MCF 10A (cell line): ENCODE results near the gene C2CD4C. TPM values are rescaled to one million over a fixed set of nuclear protein-coding genes. Genes with fewer than 3 reads are reported as not detected.

Experiments used
- BruUV-seq: library from RNA; stranded (reverse); fragments of 400-500 nt; replicated peaks from 2 replicates; lab custom pipeline; 2021; lab: Mats Ljungman, UMichigan
- CTCF ChIA-PET: fragments of 300-600 bp; sonication (Branson Sonifier 250); formaldehyde crosslinking; extraction: SDS; loops from one replicate; lab custom pipeline; 2021; ENCODE audit warnings: antibody characterized with exemption, inconsistent platforms; lab: Yijun Ruan, JAX
- POLR2A ChIA-PET: fragments of 300-600, 350-650 bp; sonication (Branson Sonifier 250); formaldehyde crosslinking; extraction: SDS; loops from one replicate; lab custom pipeline; 2020; ENCODE audit warnings: antibody characterized with exemption, inconsistent platforms; lab: Yijun Ruan, JAX
- DNase-seq: peaks from one replicate; pipeline ENCODE4 v3.0.0-alpha.2; 2018; ENCODE audit not compliant: unreplicated experiment
- H3K27ac Mint-ChIP-seq: one replicate; pipeline ENCODE4 v1.8.0; 2022; ENCODE audit warnings: mild to moderate bottlenecking, low read depth, mixed read lengths; ENCODE audit not compliant: unreplicated experiment
- H3K27me3 Mint-ChIP-seq: one replicate; pipeline ENCODE4 v1.8.0; 2022; ENCODE audit warnings: mixed read lengths; ENCODE audit not compliant: insufficient read depth, unreplicated experiment
- H3K36me3 Mint-ChIP-seq: one replicate; pipeline ENCODE4 v1.8.0; 2022; ENCODE audit warnings: mild to moderate bottlenecking, moderate library complexity, mixed read lengths; ENCODE audit not compliant: insufficient read depth, unreplicated experiment
- H3K4me1 Mint-ChIP-seq: one replicate; pipeline ENCODE4 v1.8.0; 2022; ENCODE audit warnings: mixed read lengths; ENCODE audit not compliant: insufficient read depth, unreplicated experiment
- H3K4me3 Mint-ChIP-seq: one replicate; pipeline ENCODE4 v1.8.0; 2022; ENCODE audit warnings: mild to moderate bottlenecking, moderate library complexity, mixed read lengths; ENCODE audit not compliant: unreplicated experiment
- H3K9me3 Mint-ChIP-seq: one replicate; pipeline ENCODE4 v1.8.0; 2022; ENCODE audit warnings: mixed read lengths; ENCODE audit not compliant: unreplicated experiment
- CTCF ChIP-seq: fragments of 200-600 bp; IDR thresholded peaks from one replicate; pipeline ENCODE4 v1.8.0; 2022; ENCODE audit warnings: antibody characterized with exemption, mild to moderate bottlenecking; ENCODE audit not compliant: unreplicated experiment
- intact Hi-C: fragments of 100-400 bp; cut with micrococcal nuclease; formaldehyde crosslinking; loops from 2 replicates; pipeline ENCODE4 v1.14.1; 2022
- total RNA-seq: library from RNA; stranded (reverse); gene quantifications from 2 replicates; pipeline ENCODE4 v1.2.3, GENCODE V29; 2022

Gene C2CD4C
- total RNA-seq, 1 experiment from 2014 or later, result 0.49 TPM

GRCh38 chr19:391726-392374, 17.1 kb downstream of the C2CD4C start:
- no peak for DNase-seq
- H3K9me3 Mint-ChIP-seq, result peaks cover 20% of the 10 kb centered on the region
- no peak overlapping the region for H3K4me3 Mint-ChIP-seq
- H3K27me3 Mint-ChIP-seq, result no peaks in the 10 kb centered on the region
- BruUV-seq, result no TSS peak
- peaks cover 12% of the 10 kb centered on the region for H3K36me3 Mint-ChIP-seq
- ChIA-PET CTCF (interaction anchor here (0.6 kb wide), 1 partner anchor 106 kb away, joined by 4 read pairs; no protein-coding TSS in a partner anchor), POLR2A (no interaction called here)
- H3K27ac Mint-ChIP-seq, result no peak overlapping the region
- intact Hi-C loops, result no loop called here
- no peak for TF ChIP-seq CTCF
- H3K4me1 Mint-ChIP-seq, result peaks cover 9% of the 10 kb centered on the region

GRCh38 chr19:391207-391557, 17.8 kb downstream of the C2CD4C start:
- CTCF ChIA-PET, result no interaction called here
- DNase-seq, result no peak
- no peak overlapping the region for H3K27ac Mint-ChIP-seq
- POLR2A ChIA-PET, result interaction anchor here (0.6 kb wide), 1 partner anchor 129 kb away, joined by 3 read pairs; no protein-coding TSS in a partner anchor
- H3K4me3 Mint-ChIP-seq, result no peak overlapping the region
- peaks cover 12% of the 10 kb centered on the region for H3K36me3 Mint-ChIP-seq
- TF ChIP-seq CTCF, result no peak
- intact Hi-C loops, result no loop called here
- H3K27me3 Mint-ChIP-seq, result no peaks in the 10 kb centered on the region
- peaks cover 20% of the 10 kb centered on the region for H3K9me3 Mint-ChIP-seq
- H3K4me1 Mint-ChIP-seq, result peaks cover 9% of the 10 kb centered on the region
- BruUV-seq, result no TSS peak

GRCh38 chr19:390386-391206, 18.4 kb downstream of the C2CD4C start:
- Mint-ChIP-seq H3K36me3 (peaks cover 12% of the 10 kb centered on the region), H3K27me3 (no peaks in the 10 kb centered on the region), H3K4me1 (peaks cover 9% of the 10 kb centered on the region), H3K4me3 (no peak overlapping the region), H3K27ac (no peak overlapping the region), H3K9me3 (peaks cover 15% of the 10 kb centered on the region)
- ChIA-PET CTCF (no interaction called here), POLR2A (interaction anchor here (0.6 kb wide), 1 partner anchor 130 kb away, joined by 3 read pairs; no protein-coding TSS in a partner anchor)
- no TSS peak for BruUV-seq
- intact Hi-C loops, result no loop called here
- no peak for TF ChIP-seq CTCF
- DNase-seq, result no peak

- Mint-ChIP-seq H3K36me3 (peaks cover 12% of the 10 kb centered on the region), H3K4me3 (no peak overlapping the region), H3K27me3 (no peaks in the 10 kb centered on the region), H3K27ac (no peak overlapping the region), H3K9me3 (peaks cover 9% of the 10 kb centered on the region), H3K4me1 (peaks cover 9% of the 10 kb centered on the region)
- BruUV-seq, result no TSS peak
- ChIA-PET CTCF (no interaction called here), POLR2A (no interaction called here)
- intact Hi-C loops, result loop anchor here (10.0 kb wide), 1 partner anchor 115 kb away; the partner anchor contains the start of gene TPGS1
- DNase-seq, result no peak
- no peak for TF ChIP-seq CTCF
Measured at GRCh38 chr19:389935-390289, 19.0 kb downstream of the C2CD4C start.
